ENCODE results near the gene BBLN.

Gene BBLN

GRCh38 chr9:128150594-128151308 is 9.3 kb upstream of the BBLN start:
- no peaks in the 10 kb centered on the region for H3K27me3 ChIP-seq (ENCODE audit: insufficient read depth, low read length)
- no CpG with 5 or more reads among the region's 19 CpGs for WGBS (ENCODE audit: extremely low coverage, insufficient coverage, insufficient read length)
- H4K8ac ChIP-seq (ENCODE audit: low read depth, low read length) = no peak overlapping the region
- H3K23ac ChIP-seq (ENCODE audit: low read length) = no peak overlapping the region
- H3K4me3 ChIP-seq (ENCODE audit: low read depth, low read length) = no peak overlapping the region
- no peak overlapping the region for H2BK120ac ChIP-seq (ENCODE audit: insufficient read depth, low read length, poor library complexity)
- no peak overlapping the region for H3K18ac ChIP-seq (ENCODE audit: low read length)
- DNase-seq = no peak
- peaks cover 6 to 7% of the 10 kb centered on the region in 2 experiments for H3K4me1 ChIP-seq (ENCODE audit: control insufficient read depth in 1 of 2, insufficient read depth in 2 of 2, low read length in 2 of 2)
- no peak overlapping the region for H4K12ac ChIP-seq (ENCODE audit: low read depth, low read length)
- no peak overlapping the region for H2AK5ac ChIP-seq (ENCODE audit: low read length)
- H3K14ac ChIP-seq (ENCODE audit: low read length) = no peak overlapping the region
- H3K9ac ChIP-seq (ENCODE audit: low read length) = no peak overlapping the region
- H3K4me2 ChIP-seq (ENCODE audit: low read length) = no peak overlapping the region
- H3K9me3 ChIP-seq (ENCODE audit: insufficient read depth, low read depth, low read length) = no peaks in the 10 kb centered on the region
- H2BK12ac ChIP-seq (ENCODE audit: low read length) = no peak overlapping the region
- H3K4ac ChIP-seq (ENCODE audit: low read depth, low read length) = no peak overlapping the region
- H3K36me3 ChIP-seq (ENCODE audit: control insufficient read depth in 1 of 2, insufficient read depth in 2 of 2, low read length in 2 of 2) = no peaks in the 10 kb centered on the region
- no peak overlapping the region for H2BK5ac ChIP-seq (ENCODE audit: low read depth, low read length, poor library complexity)
- H4K91ac ChIP-seq (ENCODE audit: low read depth, low read length) = no peak overlapping the region
- H2AFZ ChIP-seq (ENCODE audit: insufficient read depth, low read length, poor library complexity) = no peak overlapping the region
- no peak overlapping the region for H3K27ac ChIP-seq (ENCODE audit: low read depth, low read length)
- no peaks in the 10 kb centered on the region for H3K79me2 ChIP-seq (ENCODE audit: control insufficient read depth, insufficient read depth, low read length, poor library complexity)
- H3K79me1 ChIP-seq (ENCODE audit: low read length) = peaks cover 7% of the 10 kb centered on the region

GRCh38 chr9:128151309-128152132 is 8.5 kb upstream of the BBLN start:
- H3K4me1 ChIP-seq (ENCODE audit: control insufficient read depth in 1 of 2, insufficient read depth in 2 of 2, low read length in 2 of 2) = no peaks in the 10 kb centered on the region
- no peak overlapping the region for H3K4me2 ChIP-seq (ENCODE audit: low read length)
- no peaks in the 10 kb centered on the region for H3K36me3 ChIP-seq (ENCODE audit: control insufficient read depth in 1 of 2, insufficient read depth in 2 of 2, low read length in 2 of 2)
- H3K9me3 ChIP-seq (ENCODE audit: insufficient read depth, low read depth, low read length) = no peaks in the 10 kb centered on the region
- H3K4ac ChIP-seq (ENCODE audit: low read depth, low read length) = no peak overlapping the region
- H2BK120ac ChIP-seq (ENCODE audit: insufficient read depth, low read length, poor library complexity) = no peak overlapping the region
- H3K79me2 ChIP-seq (ENCODE audit: control insufficient read depth, insufficient read depth, low read length, poor library complexity) = no peaks in the 10 kb centered on the region
- no peak overlapping the region for H4K91ac ChIP-seq (ENCODE audit: low read depth, low read length)
- H4K12ac ChIP-seq (ENCODE audit: low read depth, low read length) = no peak overlapping the region
- no peak overlapping the region for H3K27ac ChIP-seq (ENCODE audit: low read depth, low read length)
- no peaks in the 10 kb centered on the region for H3K27me3 ChIP-seq (ENCODE audit: insufficient read depth, low read length)
- no peak for DNase-seq
- no CpG with 5 or more reads among the region's 18 CpGs for WGBS (ENCODE audit: extremely low coverage, insufficient coverage, insufficient read length)
- no peak overlapping the region for H3K23ac ChIP-seq (ENCODE audit: low read length)
- H3K14ac ChIP-seq (ENCODE audit: low read length) = no peak overlapping the region
- no peak overlapping the region for H2BK12ac ChIP-seq (ENCODE audit: low read length)
- H3K18ac ChIP-seq (ENCODE audit: low read length) = no peak overlapping the region
- no peak overlapping the region for H3K9ac ChIP-seq (ENCODE audit: low read length)
- no peak overlapping the region for H2AFZ ChIP-seq (ENCODE audit: insufficient read depth, low read length, poor library complexity)
- H4K8ac ChIP-seq (ENCODE audit: low read depth, low read length) = no peak overlapping the region
- no peak overlapping the region for H3K4me3 ChIP-seq (ENCODE audit: low read depth, low read length)
- H2AK5ac ChIP-seq (ENCODE audit: low read length) = no peak overlapping the region
- H3K79me1 ChIP-seq (ENCODE audit: low read length) = no peaks in the 10 kb centered on the region
- H2BK5ac ChIP-seq (ENCODE audit: low read depth, low read length, poor library complexity) = no peak overlapping the region

GRCh38 chr9:128152133-128153059 is 7.7 kb upstream of the BBLN start:
- no peak overlapping the region for H3K27ac ChIP-seq (ENCODE audit: low read depth, low read length)
- no peak overlapping the region for H4K91ac ChIP-seq (ENCODE audit: low read depth, low read length)
- no peak overlapping the region for H2BK5ac ChIP-seq (ENCODE audit: low read depth, low read length, poor library complexity)
- no peak overlapping the region for H3K4me3 ChIP-seq (ENCODE audit: low read depth, low read length)
- H3K9me3 ChIP-seq (ENCODE audit: insufficient read depth, low read depth, low read length) = no peaks in the 10 kb centered on the region
- H3K4me2 ChIP-seq (ENCODE audit: low read length) = no peak overlapping the region
- no peaks in the 10 kb centered on the region for H3K79me1 ChIP-seq (ENCODE audit: low read length)
- H3K23ac ChIP-seq (ENCODE audit: low read length) = no peak overlapping the region
- H3K27me3 ChIP-seq (ENCODE audit: insufficient read depth, low read length) = no peaks in the 10 kb centered on the region
- H2AK5ac ChIP-seq (ENCODE audit: low read length) = no peak overlapping the region
- H3K4ac ChIP-seq (ENCODE audit: low read depth, low read length) = no peak overlapping the region
- H3K36me3 ChIP-seq (ENCODE audit: control insufficient read depth in 1 of 2, insufficient read depth in 2 of 2, low read length in 2 of 2) = no peaks in the 10 kb centered on the region
- no CpG with 5 or more reads among the region's 13 CpGs for WGBS (ENCODE audit: extremely low coverage, insufficient coverage, insufficient read length)
- no peak overlapping the region for H4K8ac ChIP-seq (ENCODE audit: low read depth, low read length)
- H2AFZ ChIP-seq (ENCODE audit: insufficient read depth, low read length, poor library complexity) = no peak overlapping the region
- no peaks in the 10 kb centered on the region for H3K4me1 ChIP-seq (ENCODE audit: control insufficient read depth in 1 of 2, insufficient read depth in 2 of 2, low read length in 2 of 2)
- H4K12ac ChIP-seq (ENCODE audit: low read depth, low read length) = no peak overlapping the region
- H3K14ac ChIP-seq (ENCODE audit: low read length) = no peak overlapping the region
- no peak overlapping the region for H3K9ac ChIP-seq (ENCODE audit: low read length)
- no peak overlapping the region for H3K18ac ChIP-seq (ENCODE audit: low read length)
- H2BK12ac ChIP-seq (ENCODE audit: low read length) = no peak overlapping the region
- no peak overlapping the region for H2BK120ac ChIP-seq (ENCODE audit: insufficient read depth, low read length, poor library complexity)
- DNase-seq = no peak
- no peaks in the 10 kb centered on the region for H3K79me2 ChIP-seq (ENCODE audit: control insufficient read depth, insufficient read depth, low read length, poor library complexity)
